ENCODE data around the gene RNF217. TPM values are rescaled to one million over a fixed set of nuclear protein-coding genes. Genes with fewer than 3 reads are reported as not detected.

RNF217 gene
- total RNA-seq, 1 experiment from 2014 or later: 42.3 TPM

- no peak for TF ChIP-seq EZH2 (IDR thresholded peaks at IDR 0.05; ENCODE audit: low read depth)
- TF ChIP-seq CTCF (conservative IDR thresholded peaks at IDR 0.05): no peak
- ChIA-PET CTCF (no interaction called here), POLR2A (ENCODE audit: unreplicated experiment) (no interaction called here)
- Histone ChIP-seq H3F3A (ENCODE audit: insufficient read depth, low read depth) (peaks cover 7% of the 10 kb centered on the region; the same call in 1 of the 2 replicates), H3K4me1 (replicated peaks; ENCODE audit: insufficient read depth) (peaks cover 37% of the 10 kb centered on the region), H4K20me1 (ENCODE audit: insufficient read depth) (no peaks in the 10 kb centered on the region), H3K9me3 (ENCODE audit: insufficient read depth, low read depth) (no peaks in the 10 kb centered on the region; the same call in 1 of the 2 replicates), H3K27me3 (ENCODE audit: insufficient read depth, low read depth) (no peaks in the 10 kb centered on the region), H3K79me2 (ENCODE audit: low read depth) (peaks cover 57% of the 10 kb centered on the region), H3K27ac (no peak overlapping the region), H3K4me2 (no peak overlapping the region), H2AFZ (no peak overlapping the region), H3K9me2 (ENCODE audit: insufficient read depth) (no peaks in the 10 kb centered on the region; the same call in 1 of the 2 replicates), H3K4me3 (no peak overlapping the region), H3K36me3 (ENCODE audit: low read depth) (peaks cover 6% of the 10 kb centered on the region; the same call in 1 of the 2 replicates)
- DNase-seq: no peak
- intact Hi-C loops (cut with micrococcal nuclease; ENCODE audit: unreplicated experiment): loop anchor here (5.0 kb wide), 1 partner anchor 33 kb away; the partner anchor contains the start of gene RNF217
- BruUV-seq (replicated peaks): no TSS peak
Measured at GRCh38 chr6:124995645-124996325, 33.5 kb downstream of the RNF217 start.

GRCh38 chr6:124996411-124996810 is 34.2 kb downstream of the RNF217 start:
- Histone ChIP-seq H3K27ac (no peak overlapping the region), H4K20me1 (ENCODE audit: insufficient read depth) (no peaks in the 10 kb centered on the region), H3K4me3 (no peak overlapping the region), H3K4me2 (peak overlapping the region; percentile 3; the same call in 1 of the 2 replicates), H3K4me1 (replicated peaks; ENCODE audit: insufficient read depth) (peaks cover 37% of the 10 kb centered on the region), H3K36me3 (ENCODE audit: low read depth) (peaks cover 6% of the 10 kb centered on the region; the same call in 1 of the 2 replicates), H3K27me3 (ENCODE audit: insufficient read depth, low read depth) (no peaks in the 10 kb centered on the region), H2AFZ (no peak overlapping the region), H3K9me3 (ENCODE audit: insufficient read depth, low read depth) (no peaks in the 10 kb centered on the region; the same call in 1 of the 2 replicates), H3F3A (ENCODE audit: insufficient read depth, low read depth) (peaks cover 7% of the 10 kb centered on the region; the same call in 1 of the 2 replicates), H3K9me2 (ENCODE audit: insufficient read depth) (no peaks in the 10 kb centered on the region; the same call in 1 of the 2 replicates), H3K79me2 (ENCODE audit: low read depth) (peaks cover 58% of the 10 kb centered on the region)
- intact Hi-C loops (cut with micrococcal nuclease; ENCODE audit: unreplicated experiment): loop anchor here (5.0 kb wide), 1 partner anchor 34 kb away; the partner anchor contains the start of gene RNF217
- DNase-seq: no peak
- no TSS peak for BruUV-seq (replicated peaks)
- CTCF ChIA-PET: no interaction called here
- POLR2A ChIA-PET (ENCODE audit: unreplicated experiment): no interaction called here
- TF ChIP-seq EZH2 (IDR thresholded peaks at IDR 0.05; ENCODE audit: low read depth) (no peak), CTCF (conservative IDR thresholded peaks at IDR 0.05) (no peak)

- H3K27ac ChIP-seq: no peak overlapping the region
- H3F3A ChIP-seq (ENCODE audit: insufficient read depth, low read depth): peaks cover 7% of the 10 kb centered on the region; the same call in 1 of the 2 replicates
- no peaks in the 10 kb centered on the region for H3K27me3 ChIP-seq (ENCODE audit: insufficient read depth, low read depth)
- ChIA-PET POLR2A (ENCODE audit: unreplicated experiment) (no interaction called here), CTCF (interaction anchor here (0.6 kb wide), 1 partner anchor 107 kb away, joined by 4 read pairs; no protein-coding TSS in a partner anchor)
- peaks cover 57% of the 10 kb centered on the region for H3K79me2 ChIP-seq (ENCODE audit: low read depth)
- H3K4me2 ChIP-seq: no peak overlapping the region
- peaks cover 37% of the 10 kb centered on the region for H3K4me1 ChIP-seq (replicated peaks; ENCODE audit: insufficient read depth)
- H4K20me1 ChIP-seq (ENCODE audit: insufficient read depth): no peaks in the 10 kb centered on the region
- no peak overlapping the region for H2AFZ ChIP-seq
- intact Hi-C loops (cut with micrococcal nuclease; ENCODE audit: unreplicated experiment): loop anchor here (5.0 kb wide), 1 partner anchor 35 kb away; the partner anchor contains the start of gene RNF217
- no peak for DNase-seq
- TF ChIP-seq EZH2 (IDR thresholded peaks at IDR 0.05; ENCODE audit: low read depth): no peak
- no peak for TF ChIP-seq CTCF (conservative IDR thresholded peaks at IDR 0.05)
- H3K9me2 ChIP-seq (ENCODE audit: insufficient read depth): no peaks in the 10 kb centered on the region; the same call in 1 of the 2 replicates
- H3K4me3 ChIP-seq: no peak overlapping the region
- BruUV-seq (replicated peaks): no TSS peak
- no peaks in the 10 kb centered on the region for H3K9me3 ChIP-seq (ENCODE audit: insufficient read depth, low read depth)
- peaks cover 6% of the 10 kb centered on the region; the same call in 1 of the 2 replicates for H3K36me3 ChIP-seq (ENCODE audit: low read depth)
Measured at GRCh38 chr6:124997196-124997875, 35.1 kb downstream of the RNF217 start.

Data from PC-9 (cell line).